Transverse colon (tissue), 4 donors: ENCODE data around the gene INPP4B.

Experiments
- CTCF ChIP-seq, 5 experiments: fragments of 200-600 bp in 3 of 5; fragments of 450-650 bp in 2 of 5; sonication (generic) in 3 of 5; IDR thresholded peaks; 1 replicate in 2 of 5; 2 replicates in 3 of 5; pipeline ENCODE4 v1.5.1; 2016 to 2017; ENCODE audit warnings: antibody characterized with exemption in 5 of 5, inconsistent platforms in 3 of 5, mild to moderate bottlenecking in 2 of 5, moderate library complexity in 1 of 5
- POLR2AphosphoS5 ChIP-seq, 3 donors: sonication (generic); formaldehyde crosslinking; IDR thresholded peaks; one replicate each; pipeline ENCODE4 v1.6.1; 2016; ENCODE audit warnings: antibody characterized with exemption in 3 of 3

DNA sequence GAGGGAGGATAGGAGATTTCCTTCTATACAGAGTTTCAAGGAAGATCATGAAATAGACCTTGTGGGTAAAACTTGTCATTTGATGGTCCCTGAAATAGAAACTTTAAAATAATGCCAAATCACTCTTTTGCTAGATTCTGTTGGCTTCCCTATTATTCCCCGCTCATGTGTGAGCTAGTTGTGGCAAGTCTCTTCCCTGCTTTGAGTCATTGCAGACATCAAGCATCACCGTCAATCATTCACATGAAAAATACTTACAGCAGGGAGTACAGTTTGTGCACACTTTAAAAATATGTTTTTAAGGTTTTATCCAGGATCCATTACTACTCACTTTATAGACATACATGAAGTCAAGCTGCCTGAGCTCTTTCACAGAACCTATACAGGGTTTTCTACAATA is 35.2 kb upstream of the INPP4B start:
- TF ChIP-seq POLR2AphosphoS5 (IDR thresholded peaks at IDR 0.05), result no peak
- TF ChIP-seq CTCF (IDR thresholded peaks at IDR 0.05), result no peak
